NCI-H524 (cell line): Measurements from ENCODE around the gene PDPR.
"Not testable (repeated sequence)": the region's sequence is repeated elsewhere in the genome, so short reads cannot be mapped to it uniquely, and the experiment has no call there.

Source experiments
- DNase-seq, 2 experiments: peaks; one replicate each; lab custom pipeline; 2025; lab: John Stamatoyannopoulos, UW

The PDPR gene

DNA sequence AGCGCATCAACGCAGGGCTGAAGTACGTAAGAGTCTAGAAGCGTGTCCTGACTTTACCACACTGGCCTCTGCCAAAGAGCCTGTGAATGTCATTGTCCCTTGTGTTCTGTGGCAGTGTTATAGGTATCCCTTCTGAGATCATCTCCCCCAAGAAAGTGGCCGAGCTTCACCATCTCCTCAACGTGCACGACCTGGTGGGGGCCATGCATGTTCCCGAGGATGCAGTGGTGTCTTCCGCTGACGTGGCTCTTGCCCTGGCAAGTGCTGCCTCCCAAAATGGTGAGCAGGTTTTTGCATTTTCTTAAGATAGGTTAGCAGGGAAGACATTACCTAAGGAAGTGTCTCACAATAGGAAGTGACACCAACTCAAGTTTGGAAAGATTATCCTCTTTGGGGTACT lies 14.7 kb downstream of the PDPR start:
- DNase-seq = not testable (repeated sequence)

- DNase-seq = not testable (repeated sequence)
Measured at GRCh38 chr16:70135796-70136195, 21.7 kb downstream of the PDPR start.

- DNase-seq = not testable (repeated sequence)
Measured at GRCh38 chr16:70136595-70136994, 22.5 kb downstream of the PDPR start.

DNA sequence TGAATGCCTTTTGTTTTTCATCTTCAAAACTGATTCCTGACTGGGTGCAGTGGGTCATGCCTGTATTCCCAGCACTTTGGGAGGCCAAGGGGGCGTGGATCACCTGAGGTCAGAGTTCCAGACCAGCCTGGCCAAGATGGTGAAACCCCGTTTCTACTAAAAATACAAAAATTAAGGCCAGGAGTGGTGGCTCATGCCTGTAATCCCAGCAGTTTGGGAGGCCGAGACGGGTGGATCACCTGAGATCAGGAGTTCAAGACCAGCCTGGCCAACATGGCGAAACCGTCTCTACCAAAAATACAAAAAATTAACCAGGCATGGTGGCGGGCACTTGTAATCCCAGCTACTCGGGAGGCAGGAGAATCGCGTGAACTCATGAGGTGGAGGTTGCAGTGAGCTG lies 28.6 kb downstream of the PDPR start:
- DNase-seq = not testable (repeated sequence)

DNA sequence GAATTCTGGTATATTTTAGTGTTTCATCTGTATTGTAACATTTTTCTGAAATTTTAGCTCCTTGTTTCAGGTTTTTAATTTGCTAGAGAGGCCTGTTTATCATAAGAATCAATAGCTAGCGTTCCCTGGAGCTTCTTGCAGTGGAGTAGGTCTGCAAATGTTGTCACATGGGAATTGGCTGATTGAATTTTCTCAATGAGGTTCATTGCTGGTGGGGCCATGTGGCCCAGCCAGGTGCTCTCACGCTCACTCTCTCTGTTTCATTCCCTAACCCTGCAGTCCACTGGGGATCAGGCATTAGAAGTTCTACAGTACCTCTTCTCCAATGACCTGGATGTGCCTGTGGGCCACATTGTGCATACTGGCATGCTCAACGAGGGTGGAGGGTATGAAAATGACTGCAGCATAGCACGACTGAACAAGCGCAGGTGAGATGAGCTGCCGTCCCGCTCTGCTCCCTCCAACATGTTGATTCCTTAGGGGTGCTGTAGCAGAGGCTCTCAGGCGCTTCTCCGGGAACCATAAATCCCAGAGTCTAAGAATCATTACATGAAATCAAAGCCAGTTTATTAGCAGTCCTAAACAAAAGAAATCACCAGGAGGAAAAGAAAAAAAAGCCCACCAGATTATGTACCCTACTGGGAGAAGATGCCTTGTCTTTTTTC lies 29.2 kb downstream of the PDPR start:
- not testable (repeated sequence) for DNase-seq

DNA sequence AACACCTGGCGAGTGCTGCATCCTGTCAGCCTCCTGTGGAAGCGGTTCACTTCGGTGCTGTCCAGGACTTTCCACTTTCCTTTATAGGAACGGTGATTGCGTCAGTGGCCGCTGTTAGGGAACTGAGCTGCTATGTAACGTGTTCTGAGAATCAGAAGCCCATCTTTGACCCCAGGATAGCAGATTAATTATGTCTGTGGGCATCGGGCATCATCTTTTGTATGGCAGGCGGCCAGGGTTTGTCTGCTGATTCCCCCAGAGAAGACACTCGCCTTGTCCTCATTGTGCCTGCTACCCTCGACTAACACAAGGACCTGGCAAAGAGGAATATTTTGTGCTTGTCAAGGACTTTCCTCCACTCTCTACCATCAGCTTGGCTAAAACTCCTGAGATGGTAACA lies 33.7 kb downstream of the PDPR start:
- not testable (repeated sequence) for DNase-seq

DNA sequence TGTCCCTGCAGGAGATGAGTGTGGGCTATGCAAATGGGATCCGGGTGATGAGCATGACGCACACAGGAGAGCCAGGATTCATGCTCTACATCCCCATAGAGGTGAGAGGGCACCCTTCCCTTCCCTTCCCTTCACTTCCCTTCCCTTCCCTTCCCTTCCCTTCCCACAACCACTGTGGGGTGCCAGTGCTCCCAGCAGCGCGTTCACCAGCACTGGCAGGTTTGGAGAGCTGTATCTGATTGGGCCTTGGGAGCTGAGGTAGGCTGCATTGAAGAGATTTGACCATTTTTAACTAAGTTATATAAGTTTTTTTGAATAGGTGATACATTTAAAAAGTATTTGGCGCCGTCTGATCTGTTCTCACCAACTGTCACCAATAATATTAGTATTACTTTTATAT lies 34.3 kb downstream of the PDPR start:
- not testable (repeated sequence) for DNase-seq

- not testable (repeated sequence) for DNase-seq
Measured at GRCh38 chr16:70149296-70149695, 35.2 kb downstream of the PDPR start.

DNA sequence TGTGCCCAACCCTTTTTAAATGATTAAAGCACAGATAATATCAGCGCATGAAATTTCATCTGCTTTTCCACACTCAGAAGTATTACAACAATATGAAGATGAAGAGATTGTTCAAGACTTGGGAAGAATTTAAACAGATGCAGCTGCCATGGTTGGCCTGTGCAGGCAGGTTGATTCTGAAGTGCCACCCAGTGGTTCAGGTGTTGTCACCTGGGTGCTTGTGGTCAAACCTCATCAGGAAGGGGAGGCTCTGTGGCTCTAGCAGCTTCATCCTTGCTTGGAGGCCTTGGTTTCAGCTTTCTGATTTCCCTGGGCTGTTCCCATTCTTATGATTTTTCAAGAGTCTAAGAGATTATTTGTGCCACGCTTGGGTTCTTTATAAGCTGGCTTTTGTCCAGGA lies 37.3 kb downstream of the PDPR start:
- DNase-seq = peak in 1 of 2 experiments; percentile 18

DNA sequence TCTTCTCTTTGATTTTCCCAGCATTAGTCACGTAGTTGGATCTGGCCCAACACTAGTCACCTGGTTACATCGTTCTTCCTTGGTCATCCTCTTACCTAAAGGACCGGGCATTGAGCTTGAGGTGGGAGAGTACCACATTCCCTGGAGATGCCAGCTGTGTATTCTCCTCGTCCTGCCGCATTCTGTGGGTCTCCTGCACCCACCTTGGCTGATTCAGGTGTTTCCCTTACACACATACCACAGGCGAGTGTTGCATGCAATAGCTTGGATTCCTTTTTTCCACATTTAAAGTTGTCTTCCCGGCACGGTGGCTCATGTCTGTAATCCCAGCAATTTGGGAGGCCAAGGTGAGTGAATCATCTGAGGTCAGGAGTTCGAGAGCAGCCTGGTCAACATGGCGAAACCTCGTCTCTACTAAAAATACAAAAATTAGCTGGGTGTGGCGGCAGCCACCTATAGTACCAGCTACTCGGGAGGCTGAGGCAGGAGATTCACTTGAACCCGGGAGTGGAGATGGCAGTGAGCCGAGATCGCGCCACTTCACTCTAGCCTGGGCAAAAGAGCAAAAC lies 37.9 kb downstream of the PDPR start:
- DNase-seq = no peak

DNA sequence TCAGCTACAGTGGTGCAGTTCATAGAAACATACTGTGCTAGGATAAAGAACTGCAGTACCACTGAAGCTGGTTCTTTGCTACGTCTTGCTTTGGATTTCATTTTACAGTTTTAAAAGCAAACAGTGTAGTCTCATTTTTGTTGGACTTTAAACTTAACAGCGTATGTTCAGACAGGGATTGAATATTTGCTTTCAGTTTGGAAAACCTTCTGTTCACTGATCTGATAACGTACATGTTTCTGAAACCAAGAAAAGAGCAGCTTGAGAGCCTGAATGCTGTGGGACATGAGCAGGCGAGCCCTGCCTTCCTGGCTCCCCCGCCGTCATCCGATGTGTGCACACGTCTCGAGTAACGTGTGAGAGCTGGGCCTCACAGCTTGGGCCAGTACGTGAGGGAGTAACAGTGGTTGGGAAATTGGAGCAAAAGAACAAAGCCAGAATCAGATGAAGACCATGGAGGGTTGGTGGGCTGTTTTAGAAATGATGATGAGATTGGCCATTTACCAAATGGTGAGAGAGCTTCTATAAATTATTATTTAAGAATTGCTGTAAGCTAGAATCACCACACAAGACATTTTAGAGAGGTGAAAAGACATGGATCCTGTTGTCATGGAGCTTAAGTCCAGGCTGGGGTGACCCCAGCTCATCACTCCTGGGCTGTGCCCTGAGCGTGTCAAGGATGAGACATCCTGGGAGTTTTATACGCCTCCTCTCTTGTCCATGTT lies 38.6 kb downstream of the PDPR start:
- DNase-seq = no peak

- not testable (repeated sequence) for DNase-seq
Measured at GRCh38 chr16:70154736-70155135, 40.6 kb downstream of the PDPR start.

DNA sequence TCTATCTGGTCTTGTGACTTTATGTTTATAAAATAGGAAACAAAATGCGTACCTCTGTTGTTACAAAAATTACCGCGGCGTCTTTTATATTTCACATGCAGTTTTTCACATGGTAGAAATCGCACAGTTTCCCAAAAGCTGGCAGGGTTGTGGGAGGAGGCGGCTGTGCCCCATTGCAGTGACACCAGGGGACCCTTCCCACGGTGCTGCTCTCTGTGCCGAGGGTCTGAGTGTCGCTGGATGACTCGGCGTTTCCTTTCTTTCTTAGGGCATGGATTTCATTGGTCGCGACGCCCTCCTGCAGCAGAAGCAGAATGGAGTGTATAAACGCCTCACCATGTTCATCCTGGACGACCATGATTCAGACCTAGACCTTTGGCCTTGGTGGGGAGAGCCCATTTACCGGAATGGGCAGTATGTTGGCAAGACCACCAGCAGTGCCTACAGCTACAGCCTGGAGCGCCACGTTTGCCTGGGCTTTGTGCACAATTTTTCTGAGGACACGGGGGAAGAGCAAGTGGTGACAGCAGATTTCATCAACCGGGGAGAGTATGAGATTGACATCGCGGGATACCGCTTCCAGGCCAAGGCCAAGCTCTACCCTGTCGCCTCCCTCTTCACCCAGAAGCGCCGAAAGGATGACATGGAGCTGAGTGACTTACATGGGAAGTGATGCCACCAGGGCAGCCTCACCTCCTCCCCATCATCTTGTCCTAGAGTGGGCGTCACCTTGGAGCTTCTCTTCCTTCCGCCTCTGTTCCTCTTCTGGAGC lies 42.3 kb downstream of the PDPR start:
- DNase-seq = no peak

- DNase-seq = no peak
Measured at GRCh38 chr16:70157105-70157476, 43.0 kb downstream of the PDPR start.

- DNase-seq = no peak
Measured at GRCh38 chr16:70157477-70158260, 43.5 kb downstream of the PDPR start.

DNA sequence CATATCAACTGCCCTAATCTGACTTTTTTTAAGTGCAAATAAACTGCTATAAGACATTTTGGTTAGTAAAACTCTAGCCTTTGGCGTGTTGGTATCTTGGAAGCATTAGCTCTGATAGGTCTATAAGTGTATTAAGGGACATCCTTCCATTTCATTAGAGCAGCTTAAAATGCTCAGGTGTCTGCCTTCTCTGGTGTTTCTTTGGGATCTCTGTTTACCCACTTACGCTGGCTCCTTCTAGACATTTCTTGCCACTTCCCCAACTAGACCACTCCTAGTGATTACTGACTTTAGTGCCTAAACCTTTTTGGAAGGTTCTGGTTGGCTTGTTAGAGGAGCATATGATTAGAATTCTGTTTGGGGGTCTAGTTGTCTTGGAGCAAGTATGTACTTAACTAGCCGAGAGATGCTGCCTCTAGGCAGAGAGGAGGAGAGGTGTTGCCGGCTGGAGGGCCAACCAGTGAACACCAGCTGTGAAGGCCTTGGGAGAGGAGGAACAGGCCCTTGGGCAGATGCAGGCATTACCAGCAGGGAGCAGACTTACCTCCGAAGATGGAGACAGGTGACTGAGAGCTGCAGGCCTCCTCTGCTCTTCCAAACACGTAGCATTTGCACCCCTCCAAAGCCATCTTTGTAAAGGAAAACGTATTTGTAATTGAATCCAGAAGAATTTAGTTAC lies 44.3 kb downstream of the PDPR start:
- DNase-seq = peak in 1 of 2 experiments; percentile 44

DNA sequence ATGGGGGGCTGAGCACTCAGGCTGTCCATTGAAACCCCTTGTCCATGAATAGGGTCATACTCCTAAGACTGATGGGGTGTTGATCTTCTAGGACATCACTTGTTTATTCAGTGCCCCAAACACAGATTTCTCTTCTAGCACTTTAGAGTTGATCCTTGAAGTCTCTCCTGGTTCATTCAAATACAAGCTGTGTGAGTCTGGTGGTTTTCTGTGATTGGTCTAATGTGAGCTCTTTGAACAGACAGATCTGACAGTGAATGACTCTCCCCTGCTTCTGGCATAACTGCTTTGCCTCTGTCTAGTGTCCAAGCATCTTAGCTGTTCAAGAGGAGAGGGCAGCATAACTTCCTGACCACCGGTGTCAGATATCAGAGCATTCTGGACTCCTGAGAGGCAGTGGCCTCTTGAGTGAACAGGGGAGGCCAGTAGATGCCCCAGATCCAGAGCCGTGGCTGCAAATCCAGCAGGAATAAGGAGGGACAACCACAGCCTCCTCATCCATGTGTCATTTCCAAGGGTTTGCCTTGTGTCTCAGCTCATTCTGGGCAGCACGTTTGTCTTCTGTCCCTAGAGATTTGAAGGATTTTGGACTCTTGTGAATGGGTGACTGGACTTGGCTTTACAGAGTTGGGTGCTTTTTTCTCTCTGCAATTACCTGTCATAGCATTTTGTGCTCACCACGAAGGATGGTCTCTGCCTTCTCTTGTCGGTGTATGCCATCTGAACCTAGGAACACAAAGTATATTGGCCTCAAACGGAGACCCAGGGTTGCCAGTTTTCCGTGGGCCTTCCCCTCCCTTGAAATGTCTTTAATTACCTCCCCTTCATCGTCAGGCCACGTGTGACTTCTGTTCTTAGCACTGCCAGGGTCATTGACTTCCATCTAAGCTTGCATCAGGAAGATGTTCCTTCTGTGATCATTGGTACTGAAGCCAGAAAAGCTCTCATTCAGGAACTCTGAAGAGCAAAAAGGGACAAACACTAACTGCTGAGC lies 45.5 kb downstream of the PDPR start:
- DNase-seq = no peak

DNA sequence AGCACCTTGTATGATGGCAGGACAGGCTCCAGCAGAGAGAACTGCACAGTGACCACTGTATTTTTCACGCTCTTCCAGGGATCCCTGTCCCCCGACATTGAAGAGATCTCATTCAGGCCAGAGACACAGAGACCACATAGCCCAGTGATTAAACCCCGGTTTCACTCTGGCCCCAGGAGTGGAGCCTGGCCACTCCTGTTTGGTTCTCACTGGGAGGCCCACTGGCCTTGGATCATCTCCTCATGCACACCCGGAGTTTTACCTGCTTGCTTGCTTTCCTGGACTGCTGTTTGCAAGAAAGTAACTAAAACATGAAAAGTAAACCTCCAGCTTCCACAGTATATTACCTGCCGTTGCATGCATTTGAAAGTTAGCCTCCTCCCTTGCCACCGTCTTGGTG lies 46.3 kb downstream of the PDPR start:
- no peak for DNase-seq

- no peak for DNase-seq
Measured at GRCh38 chr16:70160821-70161220, 46.7 kb downstream of the PDPR start.

- DNase-seq = no peak
Measured at GRCh38 chr16:70161350-70161749, 47.2 kb downstream of the PDPR start.
